Neural progenitor cell (in vitro differentiated cells): ENCODE data around the gene PAX6. TPM values are rescaled to one million over a fixed set of nuclear protein-coding genes. Genes with fewer than 3 reads are reported as not detected.
A peak's percentile ranks its signal among the peaks of the same experiment; 100 is the strongest.

Experiments
- DNase-seq: peaks from one replicate; pipeline ENCODE4 v3.0.0-alpha.2; 2016; ENCODE audit warnings: low spot score
- H2AFZ ChIP-seq: fragments of 200-600 bp; sonication (generic); replicated peaks from 2 replicates; pipeline ENCODE4 v1.6.1; 2016; ENCODE audit warnings: antibody characterized with exemption
- H3F3A ChIP-seq: fragments of 200-600 bp; sonication (generic); 2 replicates; pipeline ENCODE4 v1.6.1; 2016; ENCODE audit warnings: antibody characterized with exemption, low read depth
- H3K27ac ChIP-seq: fragments of 200-600 bp; sonication (generic); 2 replicates; pipeline ENCODE4 v1.5.1; 2016; ENCODE audit warnings: mild to moderate bottlenecking
- H3K27me3 ChIP-seq: fragments of 200-600 bp; sonication (generic); 2 replicates; pipeline ENCODE4 v1.6.1; 2016; ENCODE audit warnings: mild to moderate bottlenecking, moderate library complexity
- H3K36me3 ChIP-seq: fragments of 200-600 bp; sonication (generic); 2 replicates; pipeline ENCODE4 v1.5.1; 2016
- H3K4me1 ChIP-seq: fragments of 200-600 bp; sonication (generic); 2 replicates; pipeline ENCODE4 v1.6.1; 2016; ENCODE audit warnings: mixed run types
- H3K4me2 ChIP-seq: fragments of 200-600 bp; sonication (generic); 2 replicates; pipeline ENCODE4 v1.6.1; 2016
- H3K4me3 ChIP-seq: fragments of 200-600 bp; sonication (generic); 2 replicates; pipeline ENCODE4 v1.5.1; 2016
- H3K79me2 ChIP-seq: fragments of 200-600 bp; sonication (generic); 2 replicates; pipeline ENCODE4 v1.6.1; 2016; ENCODE audit warnings: low read depth
- H3K9ac ChIP-seq: fragments of 200-600 bp; sonication (generic); 2 replicates; pipeline ENCODE4 v1.6.1; 2016
- H3K9me3 ChIP-seq: fragments of 200-600 bp; sonication (generic); 2 replicates; pipeline ENCODE4 v1.5.1; 2016; ENCODE audit warnings: low read depth
- H4K20me1 ChIP-seq: fragments of 200-600 bp; sonication (generic); 2 replicates; pipeline ENCODE4 v1.6.1; 2016; ENCODE audit warnings: low read depth
- H3K27ac Mint-ChIP-seq: 3 replicates; pipeline ENCODE4 v1.8.0; 2021; ENCODE audit warnings: mixed read lengths
- H3K27me3 Mint-ChIP-seq: 2 replicates; pipeline ENCODE4 v1.8.0; 2022; ENCODE audit warnings: low read depth, mild to moderate bottlenecking, inconsistent platforms, moderate library complexity, mixed read lengths; ENCODE audit not compliant: insufficient read depth
- H3K36me3 Mint-ChIP-seq: 3 replicates; pipeline ENCODE4 v1.8.0; 2021; ENCODE audit warnings: mixed read lengths
- H3K4me1 Mint-ChIP-seq: 3 replicates; pipeline ENCODE4 v1.8.0; 2021; ENCODE audit warnings: mixed read lengths
- H3K4me3 Mint-ChIP-seq: 3 replicates; pipeline ENCODE4 v1.8.0; 2021; ENCODE audit warnings: mild to moderate bottlenecking, moderate library complexity, mixed read lengths
- H3K9me3 Mint-ChIP-seq: 3 replicates; pipeline ENCODE4 v1.8.0; 2020; ENCODE audit warnings: mixed read lengths
- EZH2 ChIP-seq: fragments of 200-600 bp; sonication (generic); IDR thresholded peaks from 2 replicates; pipeline ENCODE4 v1.6.1; 2017; ENCODE audit warnings: antibody characterized with exemption, mild to moderate bottlenecking, moderate library complexity
- EZH2phosphoT487 ChIP-seq: fragments of 200-600 bp; sonication (generic); IDR thresholded peaks from 2 replicates; pipeline ENCODE4 v1.6.1; 2017; ENCODE audit warnings: antibody characterized with exemption
- total RNA-seq: library from RNA; depleted of rRNA; stranded (reverse); fragments of >200 nt; gene quantifications from 2 replicates; pipeline ENCODE4 v1.2.3, GENCODE V29; 2015; ENCODE audit warnings: low replicate concordance
- TF ChIP-seq, protein P1 (sequence below): fragments of 200-600 bp; sonication (generic); IDR thresholded peaks from 2 replicates; pipeline ENCODE4 v1.5.1; 2017; ENCODE audit warnings: antibody characterized with exemption, mild to moderate bottlenecking

The PAX6 gene
- total RNA-seq, 1 donor from 2014 or later: 215 TPM

DNA sequence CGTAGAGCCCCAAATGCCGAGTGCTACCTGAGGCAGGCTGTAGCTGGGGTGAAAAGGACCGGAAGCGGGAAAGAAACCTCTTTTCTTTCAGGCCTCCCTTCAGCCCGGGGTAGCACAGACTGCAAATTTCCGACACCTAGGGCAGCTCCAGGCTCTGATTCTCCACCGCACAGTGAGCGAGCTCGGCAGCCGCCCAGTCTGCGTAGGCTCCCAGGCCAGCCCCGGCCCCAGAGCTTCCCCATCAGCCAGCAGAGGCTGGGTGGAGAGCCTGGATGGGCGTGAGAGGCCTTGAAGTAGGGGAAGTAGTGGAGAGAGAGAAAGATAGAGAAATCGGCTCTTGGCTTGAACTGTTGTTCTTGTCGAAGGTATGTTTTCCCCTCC lies 9.3 kb upstream of the PAX6 start:
- Mint-ChIP-seq H3K27ac (no peak overlapping the region), H3K4me3 (peak overlapping the region; percentile 46), H3K36me3 (peaks cover 2% of the 10 kb centered on the region), H3K9me3 (no peaks in the 10 kb centered on the region), H3K4me1 (peaks cover 44% of the 10 kb centered on the region), H3K27me3 (peaks cover 87% of the 10 kb centered on the region)
- Histone ChIP-seq H3K27ac (no peak overlapping the region), H3F3A (peaks cover 93% of the 10 kb centered on the region), H3K4me3 (peak overlapping the region; percentile 32), H3K79me2 (no peaks in the 10 kb centered on the region), H3K4me2 (peak overlapping the region; percentile 98), H2AFZ (peak overlapping the region; percentile 26), H3K9me3 (no peaks in the 10 kb centered on the region), H3K36me3 (no peaks in the 10 kb centered on the region), H3K27me3 (peaks cover 100% of the 10 kb centered on the region), H3K9ac (no peak overlapping the region), H4K20me1 (peaks cover 45% of the 10 kb centered on the region), H3K4me1 (peaks cover 85% of the 10 kb centered on the region)
- DNase-seq: peak; percentile 71
- TF ChIP-seq EZH2phosphoT487 (no peak), EZH2 (no peak)
- TF ChIP-seq, protein P1, sequence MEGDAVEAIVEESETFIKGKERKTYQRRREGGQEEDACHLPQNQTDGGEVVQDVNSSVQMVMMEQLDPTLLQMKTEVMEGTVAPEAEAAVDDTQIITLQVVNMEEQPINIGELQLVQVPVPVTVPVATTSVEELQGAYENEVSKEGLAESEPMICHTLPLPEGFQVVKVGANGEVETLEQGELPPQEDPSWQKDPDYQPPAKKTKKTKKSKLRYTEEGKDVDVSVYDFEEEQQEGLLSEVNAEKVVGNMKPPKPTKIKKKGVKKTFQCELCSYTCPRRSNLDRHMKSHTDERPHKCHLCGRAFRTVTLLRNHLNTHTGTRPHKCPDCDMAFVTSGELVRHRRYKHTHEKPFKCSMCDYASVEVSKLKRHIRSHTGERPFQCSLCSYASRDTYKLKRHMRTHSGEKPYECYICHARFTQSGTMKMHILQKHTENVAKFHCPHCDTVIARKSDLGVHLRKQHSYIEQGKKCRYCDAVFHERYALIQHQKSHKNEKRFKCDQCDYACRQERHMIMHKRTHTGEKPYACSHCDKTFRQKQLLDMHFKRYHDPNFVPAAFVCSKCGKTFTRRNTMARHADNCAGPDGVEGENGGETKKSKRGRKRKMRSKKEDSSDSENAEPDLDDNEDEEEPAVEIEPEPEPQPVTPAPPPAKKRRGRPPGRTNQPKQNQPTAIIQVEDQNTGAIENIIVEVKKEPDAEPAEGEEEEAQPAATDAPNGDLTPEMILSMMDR: no peak

DNA sequence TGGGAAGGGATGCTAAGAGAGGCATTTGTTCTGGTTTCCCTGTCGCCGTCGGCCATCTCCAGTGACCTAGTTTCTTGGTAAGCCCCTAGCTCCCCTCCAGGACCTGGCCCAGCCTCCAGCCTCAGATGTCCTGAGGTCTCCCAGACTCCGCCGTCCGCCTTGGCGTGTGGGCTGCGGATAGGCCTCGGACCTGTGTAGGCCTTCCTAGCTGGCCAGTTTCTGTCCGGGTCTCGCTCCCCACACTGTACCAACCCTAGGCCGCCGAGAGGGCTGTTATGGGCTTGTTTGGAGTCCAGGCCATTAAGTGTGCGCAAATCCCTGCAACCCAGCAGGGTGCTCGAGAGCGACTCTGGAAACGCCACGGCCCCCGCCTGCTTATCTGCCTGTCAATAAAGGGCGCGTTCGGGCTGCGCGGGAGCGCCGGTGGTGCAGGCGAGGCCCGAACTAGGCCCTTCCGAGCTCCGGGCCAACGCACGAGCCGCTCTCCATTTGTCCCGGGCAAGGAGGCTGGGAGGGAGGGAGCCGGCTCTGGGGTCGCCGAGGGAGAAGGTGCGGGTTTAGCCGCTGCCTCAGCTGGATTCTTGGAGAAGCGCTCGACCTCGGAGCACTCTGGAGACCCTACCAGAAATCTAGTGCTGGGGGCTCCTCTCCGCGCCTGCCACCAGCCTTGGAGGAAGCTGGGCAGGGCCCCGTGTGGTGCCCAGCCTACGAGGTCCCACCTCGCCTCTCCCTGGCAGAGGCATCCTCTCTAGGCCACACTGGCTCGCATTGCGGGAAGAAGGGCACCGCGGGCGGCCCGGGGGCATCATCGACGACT lies 8.7 kb upstream of the PAX6 start:
- peak overlapping the region; percentile 32 for H3K4me3 ChIP-seq
- Mint-ChIP-seq H3K27ac (no peak overlapping the region), H3K9me3 (no peaks in the 10 kb centered on the region), H3K4me1 (peaks cover 46% of the 10 kb centered on the region), H3K36me3 (peaks cover 2% of the 10 kb centered on the region), H3K4me3 (peak overlapping the region; percentile 21), H3K27me3 (peaks cover 85% of the 10 kb centered on the region)
- H3K4me1 ChIP-seq: peaks cover 85% of the 10 kb centered on the region
- no peaks in the 10 kb centered on the region for H3K79me2 ChIP-seq
- peak overlapping the region; percentile 98 for H3K4me2 ChIP-seq
- H3K27me3 ChIP-seq: peaks cover 100% of the 10 kb centered on the region
- no peak for TF ChIP-seq EZH2phosphoT487
- TF ChIP-seq EZH2: peak; percentile 63
- TF ChIP-seq, protein P1: no peak
- no peaks in the 10 kb centered on the region for H3K9me3 ChIP-seq
- no peak overlapping the region for H3K9ac ChIP-seq
- H2AFZ ChIP-seq: peak overlapping the region; percentile 26
- no peaks in the 10 kb centered on the region for H3K36me3 ChIP-seq
- peak; percentile 80 for DNase-seq
- H3K27ac ChIP-seq: no peak overlapping the region
- peaks cover 94% of the 10 kb centered on the region for H3F3A ChIP-seq
- H4K20me1 ChIP-seq: peaks cover 42% of the 10 kb centered on the region

DNA sequence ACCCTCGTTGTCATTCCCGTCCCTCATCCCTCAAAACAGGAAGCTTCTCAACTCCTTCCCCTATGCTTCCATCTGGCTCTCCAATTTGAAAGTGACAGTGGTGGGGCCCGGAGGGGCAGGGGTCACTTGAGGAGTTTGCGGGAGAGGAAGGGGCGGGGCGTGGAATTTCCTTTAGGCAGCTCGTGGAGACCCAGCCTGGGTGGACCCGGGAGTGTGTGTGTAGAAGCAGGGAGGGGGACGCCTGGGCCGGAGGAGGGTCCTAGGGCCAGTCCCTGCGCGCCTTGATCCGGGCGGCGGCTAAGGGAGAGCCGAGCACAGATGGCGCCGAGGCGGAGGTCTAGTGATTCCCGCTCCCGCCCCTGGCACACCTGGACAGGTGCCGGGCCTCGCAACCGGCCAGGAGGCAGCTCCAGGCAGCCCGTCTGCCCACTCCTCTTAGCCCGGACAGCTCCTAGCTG lies 7.8 kb upstream of the PAX6 start:
- Mint-ChIP-seq H3K27me3 (peaks cover 83% of the 10 kb centered on the region), H3K36me3 (peaks cover 2% of the 10 kb centered on the region), H3K27ac (no peak overlapping the region), H3K4me3 (peak overlapping the region; percentile 91), H3K9me3 (no peaks in the 10 kb centered on the region), H3K4me1 (peaks cover 42% of the 10 kb centered on the region)
- Histone ChIP-seq H3K9ac (no peak overlapping the region), H2AFZ (no peak overlapping the region), H3K4me3 (no peak overlapping the region), H3K4me1 (peaks cover 85% of the 10 kb centered on the region), H3K4me2 (peak overlapping the region; percentile 98), H3K27me3 (peaks cover 100% of the 10 kb centered on the region), H3K79me2 (no peaks in the 10 kb centered on the region), H3K27ac (no peak overlapping the region), H3K9me3 (no peaks in the 10 kb centered on the region), H4K20me1 (peaks cover 42% of the 10 kb centered on the region), H3F3A (peaks cover 92% of the 10 kb centered on the region), H3K36me3 (no peaks in the 10 kb centered on the region)
- DNase-seq: peak; percentile 39
- TF ChIP-seq, protein P1: no peak
- TF ChIP-seq EZH2: peak; percentile 21
